ENCODE data around the gene ZFP36L2.
A peak's percentile ranks its signal among the peaks of the same experiment; 100 is the strongest.

ZFP36L2 gene

GRCh38 chr2:43226558-43226954 lies at the start of gene ZFP36L2:
TSS of gene ZFP36L2 (minus strand) at chr2:43226606. CDS start at chr2:43226315, 291 bp downstream.
- Histone ChIP-seq H3K9me3 (ENCODE audit: control insufficient read depth, low read length) (no peaks in the 10 kb centered on the region), H3K27me3 (ENCODE audit: control insufficient read depth, insufficient read depth, low read length) (no peaks in the 10 kb centered on the region), H3K4me1 (peaks cover 13% of the 10 kb centered on the region), H3K79me2 (no peaks in the 10 kb centered on the region), H3K9ac (peak within 1 kb of the TSS; percentile 69), H3K4me2 (ENCODE audit: low read length) (peak within 1 kb of the TSS; percentile 92), H3K36me3 (ENCODE audit: control insufficient read depth, insufficient read depth, low read length) (no peaks in the 10 kb centered on the region), H3K4me3 (ENCODE audit: low read depth, low read length) (peak within 1 kb of the TSS; percentile 88), H2AFZ (peak within 1 kb of the TSS; percentile 96), H3K27ac (peak within 1 kb of the TSS; percentile 91)
- TF ChIP-seq CTCF (IDR thresholded peaks at IDR 0.05) = no peak

GRCh38 chr2:43274721-43275120 lies 48.3 kb upstream of the ZFP36L2 start:
- no peak for TF ChIP-seq CTCF (IDR thresholded peaks at IDR 0.05)
- Histone ChIP-seq H3K79me2 (no peaks in the 10 kb centered on the region), H3K9me3 (ENCODE audit: control insufficient read depth, low read length) (no peaks in the 10 kb centered on the region), H3K36me3 (ENCODE audit: control insufficient read depth, insufficient read depth, low read length) (no peaks in the 10 kb centered on the region), H3K27me3 (ENCODE audit: control insufficient read depth, insufficient read depth, low read length) (no peaks in the 10 kb centered on the region), H3K4me3 (ENCODE audit: low read depth, low read length) (no peak overlapping the region), H2AFZ (no peak overlapping the region), H3K9ac (no peak overlapping the region), H3K4me1 (no peaks in the 10 kb centered on the region), H3K4me2 (ENCODE audit: low read length) (no peak overlapping the region), H3K27ac (no peak overlapping the region)

GRCh38 chr2:43274055-43274454 lies 47.6 kb upstream of the ZFP36L2 start:
- TF ChIP-seq CTCF (IDR thresholded peaks at IDR 0.05) = no peak
- Histone ChIP-seq H3K4me2 (ENCODE audit: low read length) (no peak overlapping the region), H3K79me2 (no peaks in the 10 kb centered on the region), H3K4me1 (no peaks in the 10 kb centered on the region), H3K9ac (no peak overlapping the region), H3K27ac (no peak overlapping the region), H3K4me3 (ENCODE audit: low read depth, low read length) (no peak overlapping the region), H3K27me3 (ENCODE audit: control insufficient read depth, insufficient read depth, low read length) (no peaks in the 10 kb centered on the region), H3K9me3 (ENCODE audit: control insufficient read depth, low read length) (no peaks in the 10 kb centered on the region), H2AFZ (no peak overlapping the region), H3K36me3 (ENCODE audit: control insufficient read depth, insufficient read depth, low read length) (no peaks in the 10 kb centered on the region)

- TF ChIP-seq CTCF (IDR thresholded peaks at IDR 0.05) = no peak
- H3K4me1 ChIP-seq = no peaks in the 10 kb centered on the region
- no peak overlapping the region for H3K27ac ChIP-seq
- H3K27me3 ChIP-seq (ENCODE audit: control insufficient read depth, insufficient read depth, low read length) = no peaks in the 10 kb centered on the region
- H3K36me3 ChIP-seq (ENCODE audit: control insufficient read depth, insufficient read depth, low read length) = no peaks in the 10 kb centered on the region
- no peak overlapping the region for H3K9ac ChIP-seq
- no peak overlapping the region for H3K4me2 ChIP-seq (ENCODE audit: low read length)
- H3K79me2 ChIP-seq = no peaks in the 10 kb centered on the region
- H3K4me3 ChIP-seq (ENCODE audit: low read depth, low read length) = no peak overlapping the region
- H2AFZ ChIP-seq = no peak overlapping the region
- H3K9me3 ChIP-seq (ENCODE audit: control insufficient read depth, low read length) = no peaks in the 10 kb centered on the region
These were observed 47.1 kb upstream of the ZFP36L2 start for GRCh38 chr2:43273529-43273928.

- Histone ChIP-seq H3K9ac (no peak overlapping the region), H2AFZ (no peak overlapping the region), H3K27me3 (ENCODE audit: control insufficient read depth, insufficient read depth, low read length) (no peaks in the 10 kb centered on the region), H3K36me3 (ENCODE audit: control insufficient read depth, insufficient read depth, low read length) (no peaks in the 10 kb centered on the region), H3K4me1 (no peaks in the 10 kb centered on the region), H3K4me3 (ENCODE audit: low read depth, low read length) (no peak overlapping the region), H3K4me2 (ENCODE audit: low read length) (no peak overlapping the region), H3K27ac (no peak overlapping the region), H3K79me2 (no peaks in the 10 kb centered on the region), H3K9me3 (ENCODE audit: control insufficient read depth, low read length) (no peaks in the 10 kb centered on the region)
- no peak for TF ChIP-seq CTCF (IDR thresholded peaks at IDR 0.05)
These were observed 44.7 kb upstream of the ZFP36L2 start for GRCh38 chr2:43270930-43271615.

Measured in parathyroid adenoma (tissue), 2 donors.